ENCODE results near the gene ACP5.

Gene ACP5

GRCh38 chr19:11558881-11559828, 18.3 kb downstream of the ACP5 start, which contains the start of gene ELOF1:
ELOF1 (minus strand) TSS chr19:11559230; CDS start chr19:11554347, 4,883 bp downstream.
- peak within 1 kb of the TSS; percentile 22 for H3K27ac ChIP-seq (ENCODE audit: low read length, poor library complexity, severe bottlenecking)
- H4K91ac ChIP-seq (ENCODE audit: low read length): no peak within 1 kb of the TSS
- no peak within 1 kb of the TSS for H2BK120ac ChIP-seq (ENCODE audit: low read depth, low read length)
- H2BK15ac ChIP-seq (ENCODE audit: low read depth, poor library complexity, severe bottlenecking): no peak within 1 kb of the TSS
- no peak within 1 kb of the TSS for H2BK12ac ChIP-seq (ENCODE audit: low read length in 2 of 2)
- peak within 1 kb of the TSS in 1 of 2 experiments; percentile 38 for H3K18ac ChIP-seq (ENCODE audit: low read depth in 1 of 2, low read length in 2 of 2)
- H3K4me1 ChIP-seq (ENCODE audit: control insufficient read depth, insufficient read depth, low read depth, low read length): peaks cover 9% of the 10 kb centered on the region
- no peak within 1 kb of the TSS for H2BK5ac ChIP-seq (ENCODE audit: low read depth, low read length, poor library complexity, severe bottlenecking)
- H2AK5ac ChIP-seq (ENCODE audit: low read length, severe bottlenecking): no peak within 1 kb of the TSS
- H3K4me3 ChIP-seq (ENCODE audit: insufficient read depth in 1 of 2, low read depth in 1 of 2, low read length in 2 of 2): peak within 1 kb of the TSS; percentile 81 to 99
- no peaks in the 10 kb centered on the region for H3K9me3 ChIP-seq (ENCODE audit: control insufficient read depth, low read length)
- no peaks in the 10 kb centered on the region for H3K27me3 ChIP-seq (ENCODE audit: control insufficient read depth in 1 of 2, insufficient read depth in 1 of 2, low read length in 2 of 2)
- 11% methylated on average over 49 of the region's 57 CpGs for WGBS
- H2AFZ ChIP-seq (ENCODE audit: low read depth, low read length): peak within 1 kb of the TSS; percentile 46
- peak within 1 kb of the TSS; percentile 96 for H3K9ac ChIP-seq (ENCODE audit: low read length)
- peak within 1 kb of the TSS in 1 of 2 experiments; percentile 58 for H3K4ac ChIP-seq (ENCODE audit: low read depth in 1 of 2, low read length in 2 of 2)
- peak within 1 kb of the TSS in 1 of 2 experiments; percentile 58 for H3K14ac ChIP-seq (ENCODE audit: low read length in 2 of 2)
- H3K4me2 ChIP-seq (ENCODE audit: low read length, poor library complexity, severe bottlenecking): peak within 1 kb of the TSS; percentile 87
- peak within 1 kb of the TSS; percentile 47 for H4K8ac ChIP-seq (ENCODE audit: low read length)
- H3K23ac ChIP-seq (ENCODE audit: low read length in 2 of 2): no peak within 1 kb of the TSS
- peak; percentile 98 for DNase-seq
- peaks cover 22% of the 10 kb centered on the region for H3K79me1 ChIP-seq (replicated peaks; ENCODE audit: low read length, poor library complexity, severe bottlenecking)
- peaks cover 14 to 24% of the 10 kb centered on the region in 2 experiments for H3K36me3 ChIP-seq (ENCODE audit: control insufficient read depth in 1 of 2, insufficient read depth in 2 of 2, low read depth in 1 of 2, low read length in 2 of 2)

- WGBS: 96% methylated on average over 4 of the region's 4 CpGs
- Histone ChIP-seq H3K14ac (ENCODE audit: low read length in 2 of 2) (no peak overlapping the region), H2AFZ (ENCODE audit: low read depth, low read length) (no peak overlapping the region), H3K4ac (ENCODE audit: low read depth in 1 of 2, low read length in 2 of 2) (no peak overlapping the region), H3K36me3 (ENCODE audit: control insufficient read depth in 1 of 2, insufficient read depth in 2 of 2, low read depth in 1 of 2, low read length in 2 of 2) (peaks cover 35 to 47% of the 10 kb centered on the region in 2 experiments), H3K27ac (ENCODE audit: low read length, poor library complexity, severe bottlenecking) (no peak overlapping the region), H3K4me1 (ENCODE audit: control insufficient read depth, insufficient read depth, low read depth, low read length) (peaks cover 9% of the 10 kb centered on the region), H3K27me3 (ENCODE audit: control insufficient read depth in 1 of 2, insufficient read depth in 1 of 2, low read length in 2 of 2) (no peaks in the 10 kb centered on the region), H2BK15ac (ENCODE audit: low read depth, poor library complexity, severe bottlenecking) (no peak overlapping the region), H3K4me2 (ENCODE audit: low read length, poor library complexity, severe bottlenecking) (no peak overlapping the region), H2BK12ac (ENCODE audit: low read length in 2 of 2) (no peak overlapping the region), H3K79me1 (replicated peaks; ENCODE audit: low read length, poor library complexity, severe bottlenecking) (peaks cover 29% of the 10 kb centered on the region), H3K9ac (ENCODE audit: low read length) (peak overlapping the region; percentile 43), H2AK5ac (ENCODE audit: low read length, severe bottlenecking) (no peak overlapping the region), H3K23ac (ENCODE audit: low read length in 2 of 2) (no peak overlapping the region), H3K9me3 (ENCODE audit: control insufficient read depth, low read length) (no peaks in the 10 kb centered on the region), H2BK5ac (ENCODE audit: low read depth, low read length, poor library complexity, severe bottlenecking) (no peak overlapping the region), H4K91ac (ENCODE audit: low read length) (peak overlapping the region; percentile 25), H4K8ac (ENCODE audit: low read length) (peak overlapping the region; percentile 4), H3K4me3 (ENCODE audit: insufficient read depth in 1 of 2, low read depth in 1 of 2, low read length in 2 of 2) (no peak overlapping the region), H2BK120ac (ENCODE audit: low read depth, low read length) (no peak overlapping the region), H3K18ac (ENCODE audit: low read depth in 1 of 2, low read length in 2 of 2) (no peak overlapping the region)
- no peak for DNase-seq
These were observed 20.6 kb downstream of the ACP5 start for GRCh38 chr19:11556634-11557420.

- no peak overlapping the region for H2BK5ac ChIP-seq (ENCODE audit: low read depth, low read length, poor library complexity, severe bottlenecking)
- no peak overlapping the region for H3K4ac ChIP-seq (ENCODE audit: low read depth in 1 of 2, low read length in 2 of 2)
- H3K14ac ChIP-seq (ENCODE audit: low read length in 2 of 2): no peak overlapping the region
- no peak overlapping the region for H3K23ac ChIP-seq (ENCODE audit: low read length in 2 of 2)
- H3K4me3 ChIP-seq (ENCODE audit: insufficient read depth in 1 of 2, low read depth in 1 of 2, low read length in 2 of 2): no peak overlapping the region
- H2BK12ac ChIP-seq (ENCODE audit: low read length in 2 of 2): no peak overlapping the region
- H2BK120ac ChIP-seq (ENCODE audit: low read depth, low read length): no peak overlapping the region
- DNase-seq: no peak
- H3K18ac ChIP-seq (ENCODE audit: low read depth in 1 of 2, low read length in 2 of 2): no peak overlapping the region
- no peaks in the 10 kb centered on the region for H3K27me3 ChIP-seq (ENCODE audit: control insufficient read depth in 1 of 2, insufficient read depth in 1 of 2, low read length in 2 of 2)
- H3K9me3 ChIP-seq (ENCODE audit: control insufficient read depth, low read length): no peaks in the 10 kb centered on the region
- no peak overlapping the region for H3K27ac ChIP-seq (ENCODE audit: low read length, poor library complexity, severe bottlenecking)
- H3K9ac ChIP-seq (ENCODE audit: low read length): no peak overlapping the region
- H2AK5ac ChIP-seq (ENCODE audit: low read length, severe bottlenecking): no peak overlapping the region
- H3K4me2 ChIP-seq (ENCODE audit: low read length, poor library complexity, severe bottlenecking): no peak overlapping the region
- H4K8ac ChIP-seq (ENCODE audit: low read length): no peak overlapping the region
- H3K79me1 ChIP-seq (replicated peaks; ENCODE audit: low read length, poor library complexity, severe bottlenecking): peaks cover 29% of the 10 kb centered on the region
- H2BK15ac ChIP-seq (ENCODE audit: low read depth, poor library complexity, severe bottlenecking): no peak overlapping the region
- H2AFZ ChIP-seq (ENCODE audit: low read depth, low read length): no peak overlapping the region
- whole genome bisulfite sequencing: 96% methylated on average over 6 of the region's 6 CpGs
- H4K91ac ChIP-seq (ENCODE audit: low read length): no peak overlapping the region
- H3K4me1 ChIP-seq (ENCODE audit: control insufficient read depth, insufficient read depth, low read depth, low read length): peaks cover 9% of the 10 kb centered on the region
- peaks cover 35 to 58% of the 10 kb centered on the region in 2 experiments for H3K36me3 ChIP-seq (ENCODE audit: control insufficient read depth in 1 of 2, insufficient read depth in 2 of 2, low read depth in 1 of 2, low read length in 2 of 2)
These were observed 22.2 kb downstream of the ACP5 start for GRCh38 chr19:11555246-11555645.

DNA sequence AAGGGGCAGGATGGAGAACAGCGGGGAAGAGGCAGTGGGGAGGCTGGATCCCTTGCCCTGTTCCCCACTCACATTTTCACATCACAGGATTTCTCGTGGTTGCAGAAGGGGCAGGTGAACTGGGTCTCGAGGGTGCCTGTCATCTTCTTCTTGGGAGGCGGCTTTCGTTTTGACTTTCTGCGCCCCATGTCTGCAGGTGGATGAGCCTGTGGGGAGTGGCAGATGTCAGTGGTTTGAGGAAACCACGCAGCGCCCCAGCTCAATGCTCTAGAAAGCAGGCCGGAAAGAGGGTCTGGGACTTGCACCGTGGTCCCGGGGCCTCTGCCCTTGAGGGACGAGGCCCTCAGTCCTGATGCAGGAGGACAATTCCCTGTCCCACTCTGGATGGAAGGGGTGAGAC, 23.3 kb downstream of the ACP5 start:
- Histone ChIP-seq H4K8ac (ENCODE audit: low read length) (no peak overlapping the region), H3K9me3 (ENCODE audit: control insufficient read depth, low read length) (no peaks in the 10 kb centered on the region), H4K91ac (ENCODE audit: low read length) (no peak overlapping the region), H2BK120ac (ENCODE audit: low read depth, low read length) (no peak overlapping the region), H2BK5ac (ENCODE audit: low read depth, low read length, poor library complexity, severe bottlenecking) (no peak overlapping the region), H3K4ac (ENCODE audit: low read depth in 1 of 2, low read length in 2 of 2) (no peak overlapping the region), H3K36me3 (ENCODE audit: control insufficient read depth in 1 of 2, insufficient read depth in 2 of 2, low read depth in 1 of 2, low read length in 2 of 2) (peaks cover 35 to 69% of the 10 kb centered on the region in 2 experiments), H2AFZ (ENCODE audit: low read depth, low read length) (no peak overlapping the region), H3K23ac (ENCODE audit: low read length in 2 of 2) (no peak overlapping the region), H3K4me3 (ENCODE audit: insufficient read depth in 1 of 2, low read depth in 1 of 2, low read length in 2 of 2) (no peak overlapping the region), H3K18ac (ENCODE audit: low read depth in 1 of 2, low read length in 2 of 2) (no peak overlapping the region), H3K4me2 (ENCODE audit: low read length, poor library complexity, severe bottlenecking) (no peak overlapping the region), H3K27ac (ENCODE audit: low read length, poor library complexity, severe bottlenecking) (no peak overlapping the region), H3K4me1 (ENCODE audit: control insufficient read depth, insufficient read depth, low read depth, low read length) (peaks cover 9% of the 10 kb centered on the region), H2AK5ac (ENCODE audit: low read length, severe bottlenecking) (no peak overlapping the region), H3K79me1 (replicated peaks; ENCODE audit: low read length, poor library complexity, severe bottlenecking) (peaks cover 27% of the 10 kb centered on the region), H3K9ac (ENCODE audit: low read length) (no peak overlapping the region), H2BK12ac (ENCODE audit: low read length in 2 of 2) (no peak overlapping the region), H3K14ac (ENCODE audit: low read length in 2 of 2) (no peak overlapping the region), H3K27me3 (ENCODE audit: control insufficient read depth in 1 of 2, insufficient read depth in 1 of 2, low read length in 2 of 2) (no peaks in the 10 kb centered on the region), H2BK15ac (ENCODE audit: low read depth, poor library complexity, severe bottlenecking) (no peak overlapping the region)
- WGBS: 99% methylated on average over 11 of the region's 12 CpGs
- DNase-seq: no peak
